Measurements from ENCODE around the gene CSNK1D. TPM values are rescaled to one million over a fixed set of nuclear protein-coding genes. Genes with fewer than 3 reads are reported as not detected.
A peak's percentile ranks its signal among the peaks of the same experiment; 100 is the strongest.

CSNK1D gene
- total RNA-seq, 1 donor from 2014 or later = 41.5 TPM

- Mint-ChIP-seq H3K4me3 (no peak overlapping the region), H3K36me3 (peaks cover 67% of the 10 kb centered on the region), H3K4me1 (no peaks in the 10 kb centered on the region), H3K27me3 (ENCODE audit: insufficient read depth, low read depth) (no peaks in the 10 kb centered on the region), H3K27ac (no peak overlapping the region), H3K9me3 (no peaks in the 10 kb centered on the region)
- H3F3A ChIP-seq (ENCODE audit: low read depth) = peaks cover 23% of the 10 kb centered on the region
- no peaks in the 10 kb centered on the region for H3K9me3 ChIP-seq (ENCODE audit: low read depth)
- H3K79me2 ChIP-seq (ENCODE audit: low read depth) = peaks cover 85% of the 10 kb centered on the region
- H3K27me3 ChIP-seq = no peaks in the 10 kb centered on the region
- H3K4me2 ChIP-seq = no peak overlapping the region
- no peak overlapping the region for H3K9ac ChIP-seq
- H3K4me3 ChIP-seq = no peak overlapping the region
- peaks cover 72% of the 10 kb centered on the region for H4K20me1 ChIP-seq (ENCODE audit: low read depth)
- no peak for TF ChIP-seq CTCF (IDR thresholded peaks at IDR 0.05)
- TF ChIP-seq EZH2phosphoT487 (IDR thresholded peaks at IDR 0.05) = no peak
- TF ChIP-seq EZH2 (IDR thresholded peaks at IDR 0.05) = no peak
- no peaks in the 10 kb centered on the region for H3K4me1 ChIP-seq
- no peak overlapping the region for H2AFZ ChIP-seq (replicated peaks)
- no peak for DNase-seq (ENCODE audit: low spot score)
- peaks cover 22% of the 10 kb centered on the region for H3K36me3 ChIP-seq
- no peak overlapping the region for H3K27ac ChIP-seq
These were observed 14.9 kb downstream of the CSNK1D start for GRCh38 chr17:82258555-82258954.

GRCh38 chr17:82257473-82257872 is 16.0 kb downstream of the CSNK1D start:
- H3K36me3 Mint-ChIP-seq = peaks cover 72% of the 10 kb centered on the region
- no peak overlapping the region for H3K27ac Mint-ChIP-seq
- no peak overlapping the region for H3K4me3 Mint-ChIP-seq

GRCh38 chr17:82256242-82256885 is 17.1 kb downstream of the CSNK1D start:
- Histone ChIP-seq H3K27ac (no peak overlapping the region), H3F3A (ENCODE audit: low read depth) (peaks cover 20% of the 10 kb centered on the region), H3K4me2 (no peak overlapping the region), H3K27me3 (no peaks in the 10 kb centered on the region), H3K9me3 (ENCODE audit: low read depth) (no peaks in the 10 kb centered on the region), H2AFZ (replicated peaks) (no peak overlapping the region), H3K36me3 (peaks cover 19% of the 10 kb centered on the region), H3K4me1 (no peaks in the 10 kb centered on the region), H3K79me2 (ENCODE audit: low read depth) (peaks cover 85% of the 10 kb centered on the region), H4K20me1 (ENCODE audit: low read depth) (peaks cover 76% of the 10 kb centered on the region), H3K4me3 (no peak overlapping the region), H3K9ac (no peak overlapping the region)
- TF ChIP-seq EZH2phosphoT487 (IDR thresholded peaks at IDR 0.05) = no peak
- no peak for TF ChIP-seq EZH2 (IDR thresholded peaks at IDR 0.05)
- no peak for TF ChIP-seq CTCF (IDR thresholded peaks at IDR 0.05)
- Mint-ChIP-seq H3K4me1 (no peaks in the 10 kb centered on the region), H3K36me3 (peaks cover 68% of the 10 kb centered on the region), H3K4me3 (no peak overlapping the region), H3K9me3 (peaks cover 4% of the 10 kb centered on the region), H3K27ac (no peak overlapping the region), H3K27me3 (ENCODE audit: insufficient read depth, low read depth) (peaks cover 2% of the 10 kb centered on the region)
- no peak for DNase-seq (ENCODE audit: low spot score)

More at GRCh38 chr17:82257473-82257872, 16.0 kb downstream of the CSNK1D start:
- H3K9me3 ChIP-seq (ENCODE audit: low read depth) = no peaks in the 10 kb centered on the region
- H3K36me3 ChIP-seq = peaks cover 25% of the 10 kb centered on the region
- peaks cover 85% of the 10 kb centered on the region for H3K79me2 ChIP-seq (ENCODE audit: low read depth)
- H3K4me1 Mint-ChIP-seq = no peaks in the 10 kb centered on the region
- no peaks in the 10 kb centered on the region for H3K27me3 Mint-ChIP-seq (ENCODE audit: insufficient read depth, low read depth)
- H3K27me3 ChIP-seq = no peaks in the 10 kb centered on the region
- H2AFZ ChIP-seq (replicated peaks) = no peak overlapping the region
- no peak overlapping the region for H3K27ac ChIP-seq
- H3K9ac ChIP-seq = no peak overlapping the region
- no peak overlapping the region for H3K4me3 ChIP-seq
- H4K20me1 ChIP-seq (ENCODE audit: low read depth) = peaks cover 72% of the 10 kb centered on the region
- H3K4me1 ChIP-seq = no peaks in the 10 kb centered on the region
- DNase-seq (ENCODE audit: low spot score) = peak; percentile 37
- H3K9me3 Mint-ChIP-seq = peaks cover under 1% of the 10 kb centered on the region
- H3F3A ChIP-seq (ENCODE audit: low read depth) = peaks cover 19% of the 10 kb centered on the region
- H3K4me2 ChIP-seq = no peak overlapping the region
- TF ChIP-seq CTCF (IDR thresholded peaks at IDR 0.05) (no peak), EZH2 (IDR thresholded peaks at IDR 0.05) (no peak), EZH2phosphoT487 (IDR thresholded peaks at IDR 0.05) (no peak)
